Measurements from ENCODE around the gene TRIM46.

Gene TRIM46, protein sequence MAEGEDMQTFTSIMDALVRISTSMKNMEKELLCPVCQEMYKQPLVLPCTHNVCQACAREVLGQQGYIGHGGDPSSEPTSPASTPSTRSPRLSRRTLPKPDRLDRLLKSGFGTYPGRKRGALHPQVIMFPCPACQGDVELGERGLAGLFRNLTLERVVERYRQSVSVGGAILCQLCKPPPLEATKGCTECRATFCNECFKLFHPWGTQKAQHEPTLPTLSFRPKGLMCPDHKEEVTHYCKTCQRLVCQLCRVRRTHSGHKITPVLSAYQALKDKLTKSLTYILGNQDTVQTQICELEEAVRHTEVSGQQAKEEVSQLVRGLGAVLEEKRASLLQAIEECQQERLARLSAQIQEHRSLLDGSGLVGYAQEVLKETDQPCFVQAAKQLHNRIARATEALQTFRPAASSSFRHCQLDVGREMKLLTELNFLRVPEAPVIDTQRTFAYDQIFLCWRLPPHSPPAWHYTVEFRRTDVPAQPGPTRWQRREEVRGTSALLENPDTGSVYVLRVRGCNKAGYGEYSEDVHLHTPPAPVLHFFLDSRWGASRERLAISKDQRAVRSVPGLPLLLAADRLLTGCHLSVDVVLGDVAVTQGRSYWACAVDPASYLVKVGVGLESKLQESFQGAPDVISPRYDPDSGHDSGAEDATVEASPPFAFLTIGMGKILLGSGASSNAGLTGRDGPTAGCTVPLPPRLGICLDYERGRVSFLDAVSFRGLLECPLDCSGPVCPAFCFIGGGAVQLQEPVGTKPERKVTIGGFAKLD

GRCh38 chr1:155173478-155174323, at the start of gene TRIM46:
Gene TRIM46 (plus strand): TSS chr1:155173849. CDS start chr1:155173967, 118 bp downstream.
- DNase-seq, result no peak

DNA sequence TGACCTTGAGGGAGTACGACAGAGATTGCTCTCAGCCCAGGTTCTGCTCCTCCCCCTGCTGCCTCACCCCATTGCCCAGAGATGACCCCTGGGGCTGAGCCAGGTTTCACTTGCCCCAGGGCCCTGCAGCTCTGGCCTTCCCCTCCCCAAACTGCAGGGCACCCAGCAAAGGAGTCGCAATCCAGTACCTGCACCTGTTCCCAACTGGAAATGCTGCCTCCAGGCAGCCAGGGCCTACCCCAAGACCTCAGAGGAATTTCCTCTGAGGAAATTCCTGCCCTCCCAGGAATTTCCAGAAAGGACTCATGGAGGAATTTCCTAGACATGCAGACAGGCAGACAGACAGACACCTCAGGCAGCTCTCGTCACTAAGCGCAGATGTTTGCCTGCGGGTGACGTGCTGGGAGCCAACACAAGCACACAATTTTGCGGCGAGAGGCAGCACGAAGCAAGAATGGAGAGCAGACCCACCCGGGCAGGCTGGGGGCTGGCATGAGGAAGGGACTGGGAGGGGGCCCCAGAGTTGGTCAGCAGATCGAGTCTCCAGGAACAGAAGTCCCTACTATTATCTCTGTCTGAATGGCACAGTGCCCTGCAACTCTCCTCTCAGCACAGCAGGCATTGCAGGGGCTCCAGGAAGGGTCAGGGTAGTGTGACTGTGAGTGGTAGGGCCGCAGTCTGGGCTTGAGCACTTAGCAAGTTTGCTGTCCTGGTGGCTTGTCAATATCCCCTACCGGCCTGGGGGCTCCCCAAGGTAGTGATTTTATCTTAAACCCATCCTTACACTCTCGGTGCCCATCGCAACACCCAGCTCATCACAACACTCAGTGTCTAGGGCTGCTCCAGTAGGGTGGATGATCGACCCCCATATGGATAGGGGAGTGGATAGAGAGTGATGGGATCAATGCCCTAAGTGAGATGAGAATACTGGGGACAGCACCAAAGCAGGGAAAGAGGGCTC, 48.9 kb upstream of the TRIM46 start:
- DNase-seq, result no peak

GRCh38 chr1:155125511-155125945, 48.1 kb upstream of the TRIM46 start:
- no peak for DNase-seq

- no peak for DNase-seq
These were observed 47.6 kb upstream of the TRIM46 start for GRCh38 chr1:155125946-155126555.

DNA sequence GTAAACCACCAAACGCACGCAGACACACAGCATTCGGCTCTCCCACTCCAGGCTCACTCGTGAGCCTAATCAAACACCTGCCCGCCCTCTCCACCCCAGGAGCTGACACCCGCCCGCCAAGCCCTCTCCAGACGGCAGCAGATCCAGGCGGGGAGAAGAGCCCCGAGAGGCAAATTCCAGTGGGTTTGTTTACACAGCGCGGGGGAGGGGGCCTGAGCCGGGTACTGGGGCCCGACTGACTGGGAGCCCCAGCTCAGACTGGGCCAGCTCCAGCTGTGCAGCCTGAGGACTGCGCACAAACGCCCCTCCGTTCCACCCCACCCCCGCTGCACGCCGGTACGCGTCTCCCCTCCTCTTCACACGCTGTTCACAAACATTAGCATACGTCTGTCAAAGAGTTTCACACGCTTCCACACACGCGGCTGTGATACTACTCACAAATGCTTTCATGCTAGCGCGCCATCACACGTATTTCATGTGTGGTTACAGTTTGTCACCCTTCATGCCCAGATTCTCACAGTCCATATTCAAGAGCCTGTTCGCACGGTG, 47.0 kb upstream of the TRIM46 start:
- no peak for DNase-seq

DNA sequence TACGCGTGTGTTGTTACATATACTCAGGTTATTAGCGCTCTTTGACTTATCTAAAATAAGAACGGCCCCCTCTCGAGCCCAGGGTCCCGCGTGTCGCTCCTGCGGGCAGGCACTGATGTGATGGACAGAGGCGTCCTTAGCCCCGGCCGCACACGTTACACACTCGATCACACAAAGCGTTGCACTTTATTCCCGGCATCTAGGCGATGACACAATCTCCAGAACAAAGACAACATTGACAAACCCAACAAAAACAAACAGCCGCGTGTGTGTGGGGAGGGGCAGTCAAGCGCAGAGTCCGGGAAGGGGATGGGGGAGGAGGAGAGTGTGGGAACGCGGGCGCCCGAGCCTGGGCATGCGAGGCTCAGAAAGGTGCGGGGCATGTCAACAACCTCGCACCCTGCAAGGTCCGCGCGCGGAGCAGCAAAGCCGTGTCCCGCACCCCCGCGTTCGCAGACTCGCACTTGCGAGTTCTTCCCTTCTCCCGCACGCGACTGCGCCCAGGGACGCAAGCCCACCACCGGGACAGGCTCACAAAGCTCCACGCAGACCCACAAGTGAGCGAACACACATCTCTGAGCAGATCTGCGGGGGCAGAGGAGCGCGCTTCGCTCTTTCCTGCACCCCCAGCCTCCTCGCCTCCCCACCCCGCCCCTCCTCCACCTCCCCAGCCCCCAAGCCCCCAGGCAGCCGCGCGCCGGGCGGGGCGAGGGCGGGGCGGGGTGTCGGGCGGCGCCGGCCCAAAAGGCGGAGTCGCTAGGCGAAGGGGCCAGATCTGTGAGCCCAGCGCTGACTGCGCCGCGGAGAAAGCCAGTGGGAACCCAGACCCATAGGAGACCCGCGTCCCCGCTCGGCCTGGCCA, 46.3 kb upstream of the TRIM46 start, which contains the start of gene EFNA1:
Gene EFNA1, plus strand, starts transcription at position 772 of the 862 bp plus-strand sequence. CDS start 102 bp downstream, outside the sequence.
- DNase-seq, result no peak

DNA sequence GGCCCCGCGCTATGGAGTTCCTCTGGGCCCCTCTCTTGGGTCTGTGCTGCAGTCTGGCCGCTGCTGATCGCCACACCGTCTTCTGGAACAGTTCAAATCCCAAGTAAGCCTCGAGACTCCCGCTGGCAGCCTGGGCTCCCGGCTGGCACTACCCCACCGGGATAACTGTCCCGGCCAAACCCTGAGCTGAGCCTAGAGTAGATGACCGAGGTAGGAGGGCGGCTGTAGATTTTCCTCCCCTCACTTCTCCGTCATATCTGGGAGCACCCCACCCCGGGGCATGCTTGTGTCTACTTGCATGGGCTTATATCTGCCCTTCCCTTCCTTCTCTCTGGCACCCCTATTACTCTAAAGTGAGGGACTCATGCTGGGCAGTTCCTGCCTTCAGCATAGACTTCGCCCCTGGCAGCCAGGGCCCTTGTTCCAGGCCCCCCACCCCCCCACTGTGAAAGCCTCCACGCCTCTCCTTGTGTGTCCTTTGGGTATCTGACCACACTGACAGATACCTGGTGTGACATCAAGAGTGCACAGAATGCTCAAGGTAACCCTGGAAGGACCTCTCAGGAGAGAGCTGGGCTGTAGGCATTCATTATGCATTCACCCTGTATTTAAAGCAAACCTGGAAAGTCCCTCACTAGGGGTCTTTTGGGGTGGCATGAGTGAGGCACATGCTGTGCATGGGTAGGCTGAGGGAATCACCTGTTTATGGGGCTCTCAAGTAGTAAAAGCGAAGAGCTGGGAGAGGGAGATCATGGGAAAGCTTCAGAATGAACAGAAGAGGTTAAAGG, 45.5 kb upstream of the TRIM46 start:
- no peak for DNase-seq

- DNase-seq, result no peak
These were observed 44.7 kb upstream of the TRIM46 start for GRCh38 chr1:155128755-155129473.

- DNase-seq, result no peak
These were observed 43.2 kb upstream of the TRIM46 start for GRCh38 chr1:155130272-155131006.

GRCh38 chr1:155131285-155131684, 42.4 kb upstream of the TRIM46 start:
- DNase-seq, result no peak

- no peak for DNase-seq
These were observed 41.8 kb upstream of the TRIM46 start for GRCh38 chr1:155131856-155132255.

- no peak for DNase-seq
These were observed 39.8 kb upstream of the TRIM46 start for GRCh38 chr1:155133799-155134281.

DNA sequence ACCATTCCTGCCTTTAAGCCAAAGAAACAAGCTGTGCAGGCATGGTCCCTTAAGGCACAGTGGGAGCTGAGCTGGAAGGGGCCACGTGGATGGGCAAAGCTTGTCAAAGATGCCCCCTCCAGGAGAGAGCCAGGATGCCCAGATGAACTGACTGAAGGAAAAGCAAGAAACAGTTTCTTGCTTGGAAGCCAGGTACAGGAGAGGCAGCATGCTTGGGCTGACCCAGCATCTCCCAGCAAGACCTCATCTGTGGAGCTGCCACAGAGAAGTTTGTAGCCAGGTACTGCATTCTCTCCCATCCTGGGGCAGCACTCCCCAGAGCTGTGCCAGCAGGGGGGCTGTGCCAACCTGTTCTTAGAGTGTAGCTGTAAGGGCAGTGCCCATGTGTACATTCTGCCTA, 39.3 kb upstream of the TRIM46 start:
- DNase-seq, result no peak

DNA sequence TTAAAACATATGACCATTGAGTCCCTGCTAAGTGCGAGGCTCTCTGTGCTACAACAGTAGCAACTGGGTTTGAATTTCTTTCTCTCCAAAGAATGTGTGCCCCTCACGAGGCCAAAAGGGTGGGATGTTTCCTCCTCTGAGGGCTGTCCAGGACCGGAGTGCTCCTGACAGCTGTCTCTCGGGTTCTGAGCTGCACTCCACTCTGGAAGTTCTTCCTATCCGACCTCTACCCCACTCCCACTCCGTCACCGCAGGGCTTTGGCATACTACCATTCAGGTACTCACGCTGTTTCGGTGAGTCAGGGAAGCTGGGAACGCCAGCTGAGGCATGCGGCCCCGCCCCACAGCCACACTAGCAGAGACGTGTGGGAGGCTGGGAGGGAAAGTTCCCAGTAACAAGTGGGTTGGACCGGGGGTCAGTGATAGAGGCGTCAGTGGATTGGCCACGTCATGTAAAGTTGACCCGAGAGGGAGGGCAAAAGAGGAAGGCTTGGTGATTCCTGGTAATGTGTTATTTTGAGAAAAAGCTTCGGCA, 38.7 kb upstream of the TRIM46 start:
- DNase-seq, result peak; percentile 46

GRCh38 chr1:155135415-155136028, 38.1 kb upstream of the TRIM46 start, which contains the start of gene SLC50A1:
Gene SLC50A1 (plus strand): TSS chr1:155135852. CDS start chr1:155135912, 60 bp downstream.
- DNase-seq, result peak; percentile 88

DNA sequence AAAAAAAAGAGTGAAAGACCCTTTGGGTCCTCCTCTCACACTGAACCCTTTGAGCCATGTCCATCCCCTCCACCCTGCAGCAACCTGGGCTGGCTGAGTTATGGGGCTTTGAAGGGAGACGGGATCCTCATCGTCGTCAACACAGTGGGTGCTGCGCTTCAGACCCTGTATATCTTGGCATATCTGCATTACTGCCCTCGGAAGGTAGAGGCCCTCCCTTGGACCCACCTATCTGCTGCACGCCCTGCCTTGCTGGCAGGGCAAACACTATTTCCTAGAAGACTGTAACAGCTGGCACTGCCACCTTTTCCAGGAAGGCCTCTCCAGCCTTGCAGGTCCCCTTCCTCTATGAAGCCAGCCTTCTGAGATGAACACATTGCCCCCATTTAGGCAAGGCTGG, 36.9 kb upstream of the TRIM46 start:
- DNase-seq, result no peak

Data from GOT3 (cell line).